HCT116 (cell line): ENCODE measurements around the gene FER. TPM values are rescaled to one million over a fixed set of nuclear protein-coding genes. Genes with fewer than 3 reads are reported as not detected.

Experiments used
- ATAC-seq: fragments of 200-7000 bp; cut with Tn5 transposase; 2 replicates; pipeline ENCODE4 v1.9.1; 2020; ENCODE audit warnings: mild to moderate bottlenecking, moderate library complexity
- BruUV-seq: library from RNA; stranded (reverse); fragments of 400-500 nt; replicated peaks from 2 replicates; lab custom pipeline; 2021; lab: Mats Ljungman, UMichigan
- CTCF ChIA-PET: fragments of 300-600 bp; sonication (Branson Sonifier 250); formaldehyde crosslinking; loops from one replicate; lab custom pipeline; 2021; ENCODE audit warnings: antibody characterized with exemption; lab: Charles Lee
- POLR2A ChIA-PET: fragments of 300-600, 350-600 bp; sonication (Branson Sonifier 250); formaldehyde crosslinking; loops from one replicate; lab custom pipeline; 2021; ENCODE audit warnings: antibody characterized with exemption; lab: Charles Lee
- RAD21 ChIA-PET, 2 experiments: fragments of 300-600 bp; sonication (Branson Sonifier 250); formaldehyde crosslinking; loops; one replicate each; lab custom pipeline; 2023; ENCODE audit warnings: low total read pairs in 2 of 2; ENCODE audit not compliant: uncharacterized antibody in 2 of 2, unreplicated experiment in 2 of 2, low non-redundant PET in 1 of 2; lab: Charles Lee
- DNase-seq: peaks from one replicate; pipeline ENCODE4 v3.0.0-alpha.2; 2010; ENCODE audit warnings: low read depth, low spot score
- H2AFZ ChIP-seq: fragments of 200-600 bp; shearing (Covaris generic), sonication (generic); 2 replicates; pipeline ENCODE4 v1.6.1; 2017; ENCODE audit warnings: low read depth, mixed run types, mixed read lengths, antibody characterized with exemption, low read length; ENCODE audit not compliant: poor library complexity, severe bottlenecking
- H3K27ac ChIP-seq: 2 replicates; pipeline ENCODE4 v1.5.1; 2012; ENCODE audit warnings: low read depth, low read length
- H3K27me3 ChIP-seq: fragments of 200-600 bp; sonication (generic); 2 replicates; pipeline ENCODE4 v1.6.1; 2016; ENCODE audit warnings: mixed run types, low read length, mixed read lengths; ENCODE audit not compliant: insufficient read depth
- H3K36me3 ChIP-seq, 2 experiments: fragments of 200-500 bp in 1 of 2; fragments of 200-600 bp in 1 of 2; sonication (Bioruptor generic) in 1 of 2; sonication (generic) in 1 of 2; 2 replicates each; pipeline versions ENCODE4 v1.5.1 to v1.6.1; 2014 to 2016; ENCODE audit warnings: low read length in 2 of 2, inconsistent platforms in 1 of 2, mixed read lengths in 1 of 2, mixed run types in 1 of 2; ENCODE audit not compliant: insufficient read depth in 2 of 2, control insufficient read depth in 1 of 2
- H3K4me1 ChIP-seq, 2 experiments: fragments of 200-600 bp in 1 of 2; sonication (generic) in 1 of 2; 2 replicates each; pipeline versions ENCODE4 v1.5.1 to v1.6.1; 2012 to 2017; ENCODE audit warnings: low read length in 2 of 2, inconsistent platforms in 1 of 2, mild to moderate bottlenecking in 1 of 2, mixed read lengths in 1 of 2, mixed run types in 1 of 2, moderate library complexity in 1 of 2; ENCODE audit not compliant: insufficient read depth in 2 of 2, control insufficient read depth in 1 of 2
- H3K4me2 ChIP-seq: fragments of 200-600 bp; sonication (generic); 2 replicates; pipeline ENCODE4 v1.6.1; 2017; ENCODE audit warnings: mixed run types, low read length, mixed read lengths
- H3K4me3 ChIP-seq, 2 experiments: fragments of 200-600 bp in 1 of 2; sonication (generic) in 1 of 2; replicated peaks in 1 of 2; 2 replicates each; pipeline ENCODE4 v1.5.1; 2011 to 2016; ENCODE audit warnings: low read length in 2 of 2, control low read depth in 1 of 2, low read depth in 1 of 2, mild to moderate bottlenecking in 1 of 2, mixed read lengths in 1 of 2, mixed run types in 1 of 2
- H3K79me2 ChIP-seq: fragments of 200-600 bp; sonication (generic); 2 replicates; pipeline ENCODE4 v1.6.1; 2017; ENCODE audit warnings: mild to moderate bottlenecking, mixed run types, low read length, moderate library complexity, mixed read lengths; ENCODE audit not compliant: insufficient read depth
- H3K9ac ChIP-seq: fragments of 200-600 bp; sonication (generic); 2 replicates; pipeline ENCODE4 v1.6.1; 2016; ENCODE audit warnings: low read length, mixed read lengths
- H3K9me2 ChIP-seq: fragments of 200-600 bp; sonication (generic), shearing (Covaris generic); 2 replicates; pipeline ENCODE4 v1.6.1; 2017; ENCODE audit warnings: mixed run types, mild to moderate bottlenecking, moderate library complexity; ENCODE audit not compliant: insufficient read depth
- H3K9me3 ChIP-seq, 2 experiments: fragments of 200-500 bp in 1 of 2; fragments of 200-600 bp in 1 of 2; sonication (Bioruptor generic) in 1 of 2; sonication (generic) in 1 of 2; 2 replicates each; pipeline ENCODE4 v1.6.1; 2014 to 2017; ENCODE audit warnings: low read length in 2 of 2, mixed read lengths in 2 of 2, inconsistent platforms in 1 of 2, low read depth in 1 of 2, mild to moderate bottlenecking in 1 of 2, mixed run types in 1 of 2, moderate library complexity in 1 of 2; ENCODE audit not compliant: control insufficient read depth in 1 of 2, insufficient read depth in 1 of 2
- H4K20me1 ChIP-seq: fragments of 200-600 bp; sonication (generic), shearing (Covaris generic); 2 replicates; pipeline ENCODE4 v1.6.1; 2017; ENCODE audit warnings: mixed run types, mild to moderate bottlenecking, moderate library complexity; ENCODE audit not compliant: insufficient read depth
- CBX3 ChIP-seq: IDR thresholded peaks from 2 replicates; pipeline ENCODE4 v1.6.1; 2012; ENCODE audit warnings: low read depth
- CEBPB ChIP-seq: IDR thresholded peaks from 2 replicates; pipeline ENCODE4 v1.6.1; 2012; ENCODE audit warnings: low read depth
- ELF1 ChIP-seq: IDR thresholded peaks from 2 replicates; pipeline ENCODE4 v1.6.1; 2012; ENCODE audit warnings: low read depth, borderline replicate concordance
- EZH2phosphoT487 ChIP-seq: fragments of 200-600 bp; IDR thresholded peaks from 2 replicates; pipeline ENCODE4 v1.6.1; 2018; ENCODE audit warnings: antibody characterized with exemption, borderline replicate concordance
- FOSL1 ChIP-seq: IDR thresholded peaks from 2 replicates; pipeline ENCODE4 v1.6.1; 2012; ENCODE audit warnings: low read depth
- POLR2A ChIP-seq: IDR thresholded peaks from 2 replicates; pipeline ENCODE4 v1.7.0; 2011; ENCODE audit warnings: borderline replicate concordance; ENCODE audit not compliant: insufficient read depth, insufficient read length; ENCODE audit errors: extremely low read depth
- POLR2AphosphoS5 ChIP-seq: IDR thresholded peaks from 2 replicates; pipeline ENCODE4 v1.6.1; 2011; ENCODE audit warnings: mild to moderate bottlenecking, low read depth, low read length, moderate library complexity
- REST ChIP-seq: IDR thresholded peaks from 2 replicates; pipeline ENCODE4 v1.6.1; 2012; ENCODE audit warnings: low read depth
- SIN3A ChIP-seq: IDR thresholded peaks from 2 replicates; pipeline ENCODE4 v1.6.1; 2012; ENCODE audit warnings: low read depth
- SP1 ChIP-seq: IDR thresholded peaks from 2 replicates; pipeline ENCODE4 v1.6.1; 2012; ENCODE audit warnings: low read depth
- TCF7L2 ChIP-seq: IDR thresholded peaks from 2 replicates; pipeline ENCODE4 v1.7.0; 2011; ENCODE audit warnings: borderline replicate concordance, inconsistent platforms; ENCODE audit not compliant: insufficient read depth, insufficient read length; ENCODE audit errors: extremely low read depth
- YY1 ChIP-seq: IDR thresholded peaks from 2 replicates; pipeline ENCODE4 v1.6.1; 2011; ENCODE audit warnings: low read length, low read depth, moderate library complexity, mild to moderate bottlenecking; ENCODE audit not compliant: insufficient replicate concordance; ENCODE audit errors: extremely low read depth
- ZFX ChIP-seq: fragments of 450-650 bp; IDR thresholded peaks from 2 replicates; pipeline ENCODE4 v1.6.1; 2017
- ZNF274 ChIP-seq: fragments of 200-500 bp; sonication (Bioruptor generic); IDR thresholded peaks from 2 replicates; pipeline ENCODE4 v1.6.1; 2014; ENCODE audit warnings: mild to moderate bottlenecking, low read depth, low read length, inconsistent platforms
- intact Hi-C: fragments of 100-400 bp; cut with micrococcal nuclease; formaldehyde crosslinking; loops from 2 replicates; pipeline ENCODE4 v1.10.0; 2022
- total RNA-seq: library from RNA; stranded (reverse); gene quantifications from one replicate; pipeline ENCODE4 v1.2.1, GENCODE V29; 2021; ENCODE audit not compliant: unreplicated experiment
- TF ChIP-seq, protein P1 (sequence below): IDR thresholded peaks from 2 replicates; pipeline ENCODE4 v1.6.1; 2012
- TF ChIP-seq, protein P2 (sequence below), 3 experiments: fragments of 200-600 bp in 1 of 3; sonication (generic) in 1 of 3; IDR thresholded peaks in 2 of 3; conservative IDR thresholded peaks in 1 of 3; 2 replicates each; pipeline ENCODE4 v1.5.1; 2012 to 2017; ENCODE audit warnings: low read depth in 2 of 3, low read length in 2 of 3, antibody characterized with exemption in 1 of 3, borderline replicate concordance in 1 of 3, control low read depth in 1 of 3, mild to moderate bottlenecking in 1 of 3, mixed read lengths in 1 of 3, mixed run types in 1 of 3, moderate library complexity in 1 of 3; ENCODE audit not compliant: insufficient read depth in 1 of 3

FER gene
- total RNA-seq, 1 experiment from 2014 or later: 32.0 TPM

DNA sequence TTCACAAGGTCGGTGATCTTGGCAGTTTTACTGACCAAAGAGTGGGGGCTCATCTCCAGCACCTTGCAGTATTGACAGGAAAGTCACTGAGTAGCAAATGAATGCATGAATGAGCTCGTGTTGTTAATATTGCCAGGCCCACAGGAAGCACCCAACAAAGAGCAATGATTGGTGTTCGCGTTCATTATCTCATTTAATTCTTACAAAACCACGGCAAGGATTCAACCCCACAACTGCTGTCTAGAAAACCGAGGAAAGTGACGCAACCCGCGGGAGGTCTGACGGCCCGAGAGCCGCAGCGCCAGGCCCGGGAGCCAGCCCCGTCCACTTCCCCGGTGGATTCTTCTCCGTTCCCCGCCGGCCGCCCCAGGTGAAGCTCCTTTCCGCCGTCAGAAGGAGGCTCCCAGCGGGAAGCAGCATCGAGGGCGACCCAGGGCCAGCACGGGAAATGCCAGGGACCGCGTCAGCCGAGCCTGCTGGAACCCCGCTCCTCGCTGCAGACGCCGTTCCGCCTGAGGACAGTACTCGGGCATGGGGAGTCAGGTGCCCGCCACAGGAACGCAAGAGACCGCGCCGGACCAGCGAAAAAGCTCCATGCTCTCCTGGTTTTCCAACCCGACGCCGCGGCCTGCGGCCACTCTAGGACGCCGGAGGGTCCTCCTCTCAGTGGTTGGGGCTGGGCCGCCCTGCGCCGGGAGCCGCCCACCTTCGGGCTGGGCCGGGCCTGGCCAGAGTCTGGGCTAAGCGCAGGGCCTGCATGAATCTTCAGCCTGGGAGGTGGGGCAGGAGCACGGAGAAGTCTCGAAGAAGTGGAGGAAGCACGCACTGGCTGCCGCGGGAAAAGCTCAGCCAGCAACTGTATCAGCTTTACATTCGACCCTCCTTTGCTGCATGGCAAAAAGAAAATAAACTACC, 19.8 kb upstream of the FER start (continued):
- peak; percentile 93 for TF ChIP-seq ZFX
- no peak for TF ChIP-seq REST
- peak; percentile 71 for TF ChIP-seq CBX3
- TF ChIP-seq SP1: peak; percentile 60; the same call in 1 of the 2 replicates

GRCh38 chr5:108728566-108729241, 19.0 kb upstream of the FER start:
- TF ChIP-seq, protein P1, sequence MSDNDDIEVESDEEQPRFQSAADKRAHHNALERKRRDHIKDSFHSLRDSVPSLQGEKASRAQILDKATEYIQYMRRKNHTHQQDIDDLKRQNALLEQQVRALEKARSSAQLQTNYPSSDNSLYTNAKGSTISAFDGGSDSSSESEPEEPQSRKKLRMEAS: no peak
- TF ChIP-seq CEBPB (no peak), CBX3 (no peak), TCF7L2 (no peak), FOSL1 (0 out of 2 replicates have a peak, but pooled peaks have one; percentile 8), POLR2A (no peak), EZH2phosphoT487 (no peak), YY1 (no peak), SIN3A (no peak), ELF1 (no peak), POLR2AphosphoS5 (no peak), SP1 (0 out of 2 replicates have a peak, but pooled peaks have one; percentile 6), ZNF274 (no peak)
- TF ChIP-seq, protein P2, sequence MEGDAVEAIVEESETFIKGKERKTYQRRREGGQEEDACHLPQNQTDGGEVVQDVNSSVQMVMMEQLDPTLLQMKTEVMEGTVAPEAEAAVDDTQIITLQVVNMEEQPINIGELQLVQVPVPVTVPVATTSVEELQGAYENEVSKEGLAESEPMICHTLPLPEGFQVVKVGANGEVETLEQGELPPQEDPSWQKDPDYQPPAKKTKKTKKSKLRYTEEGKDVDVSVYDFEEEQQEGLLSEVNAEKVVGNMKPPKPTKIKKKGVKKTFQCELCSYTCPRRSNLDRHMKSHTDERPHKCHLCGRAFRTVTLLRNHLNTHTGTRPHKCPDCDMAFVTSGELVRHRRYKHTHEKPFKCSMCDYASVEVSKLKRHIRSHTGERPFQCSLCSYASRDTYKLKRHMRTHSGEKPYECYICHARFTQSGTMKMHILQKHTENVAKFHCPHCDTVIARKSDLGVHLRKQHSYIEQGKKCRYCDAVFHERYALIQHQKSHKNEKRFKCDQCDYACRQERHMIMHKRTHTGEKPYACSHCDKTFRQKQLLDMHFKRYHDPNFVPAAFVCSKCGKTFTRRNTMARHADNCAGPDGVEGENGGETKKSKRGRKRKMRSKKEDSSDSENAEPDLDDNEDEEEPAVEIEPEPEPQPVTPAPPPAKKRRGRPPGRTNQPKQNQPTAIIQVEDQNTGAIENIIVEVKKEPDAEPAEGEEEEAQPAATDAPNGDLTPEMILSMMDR (IDR thresholded peaks at IDR 0.05 in 2 of 3, conservative IDR thresholded peaks at IDR 0.05 in 1 of 3; ENCODE audit: borderline replicate concordance in 1 of 3, insufficient read depth in 1 of 3, low read depth in 2 of 3, low read length in 2 of 3): no peak
- TF ChIP-seq, all 23 proteins: peak for 2
- ATAC-seq: peak; percentile 46

More at GRCh38 chr5:108728566-108729241, 19.0 kb upstream of the FER start:
- no peaks in the 10 kb centered on the region for H3K9me3 ChIP-seq
- no peaks in the 10 kb centered on the region for H3K27me3 ChIP-seq
- H3K9me2 ChIP-seq: no peaks in the 10 kb centered on the region
- H3K79me2 ChIP-seq: no peaks in the 10 kb centered on the region
- CTCF ChIA-PET: no interaction called here
- H3K4me3 ChIP-seq: peak overlapping the region; percentile 66 to 76
- DNase-seq: no peak
- POLR2A ChIA-PET: interaction anchor here (0.6 to 2.1 kb wide), 4 partner anchors 11 to 1305 kb away, joined by 3 to 13 read pairs (median 8); partner anchors contain the start of gene FER
- intact Hi-C loops: loop anchor here (2.0 kb wide), 1 partner anchor 18 kb away; the partner anchor contains the start of gene FER
- RAD21 ChIA-PET: no interaction called here
- BruUV-seq: TSS peak; percentile 93
- no peaks in the 10 kb centered on the region for H4K20me1 ChIP-seq
- H3K4me2 ChIP-seq: peak overlapping the region; percentile 79
- peak overlapping the region; percentile 82 for H3K27ac ChIP-seq
- peak overlapping the region; percentile 87 for H3K9ac ChIP-seq
- H3K4me1 ChIP-seq: peaks cover 0 to 38% of the 10 kb centered on the region in 2 experiments; a peak in 2 of 4 replicates
- peak overlapping the region; percentile 71 for H2AFZ ChIP-seq
- H3K36me3 ChIP-seq: no peaks in the 10 kb centered on the region
